Measurements from ENCODE around the gene DELE1. TPM values are rescaled to one million over a fixed set of nuclear protein-coding genes. Genes with fewer than 3 reads are reported as not detected.
"Not testable (repeated sequence)": the region's sequence is repeated elsewhere in the genome, so short reads cannot be mapped to it uniquely, and the experiment has no call there.

Gene DELE1
- total RNA-seq, 2 donors from 2014 or later: 79.9 to 85.5 TPM

- intact Hi-C loops (cut with DNase I): loop anchor here in 1 of 2 donors (5.0 to 10.0 kb wide), 2 partner anchors 72 to 195 kb away; partner anchors contain the start of gene PCDH12
- ATAC-seq: no peak
- DNase-seq: no peak
Measured at GRCh38 chr5:141882594-141883183, 41.0 kb upstream of the DELE1 start.

GRCh38 chr5:141883184-141883891 is 40.3 kb upstream of the DELE1 start:
- ATAC-seq (peak in 1 of 2 donors; percentile 8), DNase-seq (peak; percentile 62)
- intact Hi-C loops (cut with DNase I): loop anchor here in 1 of 2 donors (5.0 to 10.0 kb wide), 2 partner anchors 71 to 196 kb away; partner anchors contain the start of gene PCDH12

DNA sequence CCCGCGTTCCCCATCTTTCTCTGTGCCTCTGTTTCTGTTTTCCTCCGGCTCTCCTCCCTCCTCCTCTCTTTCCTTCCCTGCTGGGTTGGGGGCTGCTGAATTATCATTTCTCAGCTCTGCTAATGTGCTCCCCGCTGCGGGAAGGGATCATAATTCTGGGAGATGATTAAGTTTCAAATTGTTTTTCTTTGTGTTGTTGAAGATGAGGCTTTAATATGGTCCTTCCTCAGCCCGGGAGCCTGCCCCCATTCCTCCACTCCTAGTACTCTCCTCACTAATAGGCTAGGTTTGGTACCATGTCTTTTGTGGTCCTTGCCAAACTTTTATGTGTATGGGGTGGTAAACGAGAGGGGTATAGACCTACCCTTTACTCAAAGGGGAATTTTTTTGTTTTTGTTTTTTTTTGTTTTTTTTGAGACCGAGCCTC is 39.8 kb upstream of the DELE1 start:
- intact Hi-C loops (cut with DNase I): loop anchor here in 1 of 2 donors (5.0 to 10.0 kb wide), 2 partner anchors 71 to 197 kb away; partner anchors contain the start of gene PCDH12
- DNase-seq (no peak), ATAC-seq (no peak)

DNA sequence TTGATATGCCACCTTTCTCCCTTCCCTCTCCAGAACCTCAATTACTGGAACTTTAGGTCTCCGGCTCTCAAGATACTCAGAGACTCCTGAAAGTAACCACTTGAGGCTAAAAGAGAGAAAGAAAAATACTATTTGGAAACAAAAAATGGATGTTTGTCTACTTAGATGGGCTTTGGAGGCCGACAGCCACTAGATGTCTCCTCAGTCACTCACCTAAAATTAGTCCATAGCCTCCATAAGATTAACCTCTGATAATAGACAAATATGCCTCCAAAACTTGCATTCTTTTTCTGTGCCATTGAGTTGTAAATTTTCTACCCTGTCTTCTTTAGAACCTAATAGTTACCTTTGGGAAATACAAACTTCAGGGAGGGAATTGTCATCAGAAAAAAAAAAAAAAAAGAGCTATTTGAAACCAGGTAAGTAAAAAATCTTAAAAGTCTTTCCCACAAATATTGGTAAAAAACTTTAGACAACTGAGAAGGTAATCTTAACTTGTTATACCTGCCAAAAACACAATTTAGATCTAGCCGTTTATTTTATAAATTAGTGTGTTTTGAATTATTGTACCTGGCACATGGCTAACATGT is 34.3 kb upstream of the DELE1 start:
- DNase-seq: no peak
- ATAC-seq: no peak
- intact Hi-C loops (cut with DNase I): loop anchor here in 1 of 2 donors (10.0 kb wide), 1 partner anchor 65 kb away; the partner anchor contains the start of gene PCDH12

GRCh38 chr5:141890429-141890828 is 33.2 kb upstream of the DELE1 start:
- DNase-seq; intact Hi-C loops (cut with DNase I); ATAC-seq: not testable (repeated sequence)

DNA sequence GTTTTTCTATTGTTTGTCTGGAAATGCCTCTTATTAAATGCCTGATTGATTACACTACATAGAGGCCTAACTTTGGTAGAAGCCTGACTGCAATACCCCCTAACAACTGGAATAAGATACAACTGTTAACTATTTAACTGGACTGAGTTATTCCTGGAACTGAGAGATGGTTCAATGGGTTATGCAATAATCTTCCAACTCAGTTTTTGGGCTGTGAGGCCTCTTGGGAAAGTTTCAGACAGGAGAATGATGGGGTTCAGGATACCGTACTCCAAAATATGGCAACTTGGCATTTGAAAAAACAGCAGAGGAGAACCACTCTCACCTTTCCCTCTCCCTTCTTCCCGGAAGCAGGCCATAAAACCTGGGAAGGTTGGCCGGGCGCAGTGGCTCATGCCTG is 26.2 kb upstream of the DELE1 start:
- ATAC-seq (no peak), DNase-seq (no peak)
- intact Hi-C loops (cut with DNase I): no loop called here

DNA sequence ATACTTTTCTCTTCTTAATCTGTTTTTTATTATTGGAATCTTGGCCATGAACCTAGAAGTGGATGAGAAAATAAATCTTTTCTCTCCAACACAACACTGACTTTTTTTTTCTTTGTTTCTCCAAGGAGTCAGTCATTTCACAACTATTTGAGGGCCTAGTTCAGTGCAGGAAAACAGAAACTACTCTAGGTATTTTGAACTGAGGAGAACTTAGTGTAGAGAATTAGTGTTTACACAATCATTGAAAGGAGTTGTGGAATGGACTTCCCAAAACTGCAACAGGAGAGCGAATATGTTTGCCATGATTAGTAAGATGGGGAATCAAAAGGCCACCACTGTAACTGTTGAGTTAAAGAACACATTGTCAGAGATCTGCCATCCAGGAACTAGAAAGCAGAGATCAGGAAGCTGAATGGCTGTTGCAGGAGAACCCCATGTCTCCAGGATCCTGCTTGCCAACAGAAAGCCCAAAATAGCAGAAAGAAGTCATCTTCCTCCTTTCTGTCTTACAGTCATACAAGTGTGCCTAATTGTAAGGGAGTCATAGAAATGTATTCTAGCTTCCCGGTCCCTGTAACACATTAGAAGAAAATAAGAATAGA is 25.1 kb upstream of the DELE1 start:
- intact Hi-C loops (cut with DNase I): no loop called here
- DNase-seq (no peak), ATAC-seq (no peak)

GRCh38 chr5:141902015-141902814 is 21.5 kb upstream of the DELE1 start:
- DNase-seq: no peak
- intact Hi-C loops (cut with DNase I): no loop called here

GRCh38 chr5:141903261-141903660 is 20.4 kb upstream of the DELE1 start:
- intact Hi-C loops (cut with DNase I): no loop called here
- no peak for DNase-seq
- no peak for ATAC-seq

More at GRCh38 chr5:141902015-141902814, 21.5 kb upstream of the DELE1 start:
- peak in 1 of 2 donors; percentile 70 for ATAC-seq

DNA sequence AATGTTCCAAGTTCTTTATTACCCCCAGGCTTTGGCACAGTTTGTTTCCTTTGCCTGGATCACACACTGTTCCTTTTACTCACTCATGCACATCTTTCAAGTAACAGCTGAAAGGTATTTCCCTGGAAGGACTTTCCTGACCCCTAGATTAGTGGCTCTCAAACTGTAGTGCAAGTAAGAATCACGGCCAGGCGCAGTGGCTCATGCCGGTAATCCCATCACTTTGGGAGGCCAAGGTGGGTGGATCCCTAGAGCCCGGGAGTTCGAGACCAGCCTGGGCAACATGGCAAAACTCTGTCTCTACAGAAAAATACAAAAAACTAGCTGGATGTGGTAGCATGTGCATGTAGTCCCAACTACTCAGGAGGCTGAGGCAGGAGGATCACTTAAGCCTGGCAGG is 19.1 kb upstream of the DELE1 start:
- DNase-seq (no peak), ATAC-seq (no peak)
- intact Hi-C loops (cut with DNase I): no loop called here

DNA sequence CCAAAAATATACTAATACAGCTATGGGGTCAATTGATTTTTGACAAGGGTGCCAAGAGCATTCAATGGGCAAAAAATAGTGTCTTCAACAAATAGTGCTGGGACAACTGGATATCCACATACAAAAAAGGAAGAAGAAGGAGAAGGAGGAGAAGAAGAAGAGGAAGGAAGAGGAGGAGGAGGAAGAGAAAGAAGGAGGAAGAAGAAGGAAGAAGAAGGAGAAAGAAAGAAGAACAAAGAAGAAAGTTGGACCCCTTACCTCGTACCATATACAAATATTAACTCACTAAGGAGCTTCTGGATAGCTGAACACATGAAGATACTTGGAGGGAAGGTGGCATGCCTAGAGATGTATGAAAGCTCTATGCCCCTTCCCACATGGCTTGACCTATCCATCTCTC is 17.2 kb upstream of the DELE1 start:
- intact Hi-C loops (cut with DNase I): no loop called here
- ATAC-seq (no peak), DNase-seq (no peak)

GRCh38 chr5:141906972-141907371 is 16.7 kb upstream of the DELE1 start:
- DNase-seq (no peak), ATAC-seq (no peak)
- intact Hi-C loops (cut with DNase I): no loop called here

GRCh38 chr5:141908796-141909195 is 14.9 kb upstream of the DELE1 start:
- DNase-seq (no peak), ATAC-seq (no peak)
- intact Hi-C loops (cut with DNase I): no loop called here

- ATAC-seq (no peak), DNase-seq (no peak)
- intact Hi-C loops (cut with DNase I): no loop called here
Measured at GRCh38 chr5:141909212-141909611, 14.5 kb upstream of the DELE1 start.

DNA sequence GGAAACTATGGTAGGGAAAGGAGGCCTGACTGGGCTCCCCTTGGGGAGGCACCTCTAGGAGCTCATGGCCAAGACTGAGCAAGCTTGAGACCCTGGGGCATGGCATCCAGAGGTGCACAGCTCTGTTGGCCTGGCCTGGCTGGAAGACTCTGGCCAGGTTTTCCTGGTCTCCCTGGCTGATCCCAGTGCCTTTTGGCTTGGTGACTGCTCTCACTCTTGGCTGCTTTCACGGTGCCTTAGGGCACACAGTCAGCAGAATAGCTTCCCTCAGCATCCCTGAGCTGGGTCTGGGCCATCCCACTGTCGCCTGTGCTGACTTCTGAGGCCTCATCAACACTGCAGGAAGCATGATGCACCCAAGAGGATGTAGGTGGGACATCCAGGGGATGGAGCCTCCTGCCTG is 13.4 kb upstream of the DELE1 start:
- DNase-seq (no peak), ATAC-seq (no peak)
- intact Hi-C loops (cut with DNase I): no loop called here

DNA sequence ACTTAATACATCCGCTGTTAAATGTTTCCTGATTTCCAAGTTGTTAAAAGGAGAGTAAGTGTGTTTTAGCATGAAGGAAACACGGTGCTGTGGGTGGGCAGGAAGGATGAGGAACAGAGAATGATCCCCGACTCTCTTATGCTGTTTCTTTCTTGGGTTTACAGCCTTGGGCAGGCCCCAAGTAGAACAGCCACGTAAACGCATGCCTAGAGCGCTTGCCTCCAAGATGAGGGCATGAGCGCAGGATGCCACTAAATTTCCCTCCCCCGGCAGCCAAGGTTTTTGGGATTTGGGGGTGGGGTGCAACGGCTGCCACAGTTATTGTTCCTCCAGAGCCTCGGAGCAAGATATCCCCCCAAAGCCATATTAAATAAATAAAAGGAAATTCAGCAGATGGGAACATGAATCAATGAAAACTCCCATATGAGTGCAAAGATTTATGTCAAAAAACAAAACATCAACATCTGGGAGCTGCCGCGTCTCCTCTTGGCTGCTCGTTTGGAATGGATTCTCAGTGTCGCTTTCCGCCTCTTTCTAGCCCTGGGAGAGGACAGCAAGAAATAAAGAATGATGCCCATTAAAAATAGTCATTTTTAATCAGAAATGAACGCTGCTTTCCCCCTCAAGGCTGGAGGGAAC is 10.0 kb upstream of the DELE1 start:
- intact Hi-C loops (cut with DNase I): no loop called here
- DNase-seq (no peak), ATAC-seq (no peak)

DNA sequence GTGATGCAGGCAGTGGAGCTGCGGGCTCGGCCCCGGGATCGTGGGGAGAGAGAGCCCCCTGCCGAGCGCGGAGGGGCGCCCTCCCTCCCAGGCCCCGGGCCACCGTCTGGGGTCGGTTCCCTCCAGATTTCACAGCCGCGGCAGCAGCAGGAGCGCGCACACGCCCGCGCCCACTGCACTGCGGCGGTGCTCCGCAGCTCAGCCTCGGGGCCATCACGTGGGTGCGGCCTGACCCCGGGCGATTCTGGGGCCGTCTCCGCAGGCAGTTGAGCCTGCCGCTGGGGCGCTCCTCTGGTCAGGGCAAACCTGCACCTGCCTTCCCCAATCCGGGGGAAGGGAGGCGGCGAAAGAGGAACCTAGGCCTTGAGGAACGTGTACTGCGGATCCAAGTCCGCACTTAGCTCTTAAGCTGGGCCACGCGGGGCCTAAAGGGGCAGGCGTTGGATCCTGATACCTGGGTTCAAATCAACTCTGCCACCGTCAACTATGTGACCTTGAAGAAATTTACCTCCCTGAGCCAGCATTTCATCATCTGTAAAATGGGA is 9.4 kb upstream of the DELE1 start:
- peak; percentile 64 for DNase-seq
- ATAC-seq: peak; percentile 80 to 84
- intact Hi-C loops (cut with DNase I): no loop called here

GRCh38 chr5:141914797-141915196 is 8.9 kb upstream of the DELE1 start:
- intact Hi-C loops (cut with DNase I): no loop called here
- DNase-seq: no peak

More at GRCh38 chr5:141914797-141915196, 8.9 kb upstream of the DELE1 start:
- no peak for ATAC-seq
